HG03575 (cell line): ENCODE results near the gene UCKL1.
"Not testable (repeated sequence)": the region's sequence is repeated elsewhere in the genome, so short reads cannot be mapped to it uniquely, and the experiment has no call there.

Experiments used
- ATAC-seq: cut with Tn5 transposase; IDR thresholded peaks from one replicate; pipeline ENCODE4 v1.9.1; 2021; ENCODE audit not compliant: unreplicated experiment, insufficient number of reproducible peaks, low FRiP score; ENCODE audit errors: extremely low read depth

Gene UCKL1

DNA sequence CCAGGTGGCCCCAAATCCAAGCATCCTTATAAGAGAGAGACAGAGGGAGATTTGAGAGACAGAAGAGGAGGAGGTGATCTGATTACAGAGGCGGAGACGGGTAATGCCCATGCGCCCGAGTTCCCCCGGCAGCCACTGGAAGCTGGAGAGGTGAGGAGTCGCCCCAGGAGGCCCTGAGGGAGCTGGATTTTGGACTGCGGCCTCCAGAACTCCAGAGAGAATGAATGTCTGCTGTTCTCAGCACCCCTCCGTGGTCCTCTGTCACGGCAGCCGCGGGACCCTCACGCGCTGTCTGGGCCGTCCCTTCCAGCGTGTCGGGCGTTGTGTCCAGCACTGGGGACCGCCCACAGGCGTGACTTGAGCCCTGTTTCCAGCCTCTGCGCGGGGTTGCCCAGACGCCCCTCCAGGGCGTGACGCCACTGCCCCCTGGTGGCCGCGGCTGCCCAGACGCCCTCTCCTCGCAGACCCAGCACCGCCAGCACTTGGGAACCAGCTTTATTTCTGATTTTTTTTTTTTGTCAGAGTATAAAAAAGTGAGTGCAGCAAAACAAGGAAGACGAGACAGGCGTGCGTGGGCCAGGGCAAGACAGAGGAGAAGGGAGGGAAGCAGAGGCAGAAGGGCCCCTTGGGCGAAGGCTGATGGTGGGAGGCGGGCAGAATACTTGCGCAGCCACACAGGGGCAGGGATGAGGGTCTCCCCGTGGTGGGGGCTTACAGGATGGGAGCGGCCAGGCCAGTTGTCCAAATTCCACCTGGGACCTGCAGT lies 17.6 kb upstream of the UCKL1 start:
- no peak for ATAC-seq

DNA sequence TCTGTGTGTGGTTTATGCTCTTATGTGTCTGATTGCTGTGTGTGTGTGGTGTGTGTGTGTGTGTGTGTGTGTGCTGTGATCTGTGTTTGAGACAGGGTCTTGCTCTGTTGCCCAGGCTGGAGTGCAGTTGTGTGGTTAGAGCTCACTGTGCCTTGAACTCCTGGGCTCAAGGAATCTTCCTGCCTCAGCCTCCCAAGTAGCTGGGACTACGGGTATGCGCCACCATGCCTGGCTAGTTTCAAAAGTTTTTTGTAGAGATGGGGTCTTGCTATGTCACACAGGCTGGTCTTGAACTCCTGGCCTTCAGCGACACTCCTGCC lies 16.9 kb upstream of the UCKL1 start:
- ATAC-seq = no peak

GRCh38 chr20:63972312-63973159 lies 16.3 kb upstream of the UCKL1 start:
- no peak for ATAC-seq

DNA sequence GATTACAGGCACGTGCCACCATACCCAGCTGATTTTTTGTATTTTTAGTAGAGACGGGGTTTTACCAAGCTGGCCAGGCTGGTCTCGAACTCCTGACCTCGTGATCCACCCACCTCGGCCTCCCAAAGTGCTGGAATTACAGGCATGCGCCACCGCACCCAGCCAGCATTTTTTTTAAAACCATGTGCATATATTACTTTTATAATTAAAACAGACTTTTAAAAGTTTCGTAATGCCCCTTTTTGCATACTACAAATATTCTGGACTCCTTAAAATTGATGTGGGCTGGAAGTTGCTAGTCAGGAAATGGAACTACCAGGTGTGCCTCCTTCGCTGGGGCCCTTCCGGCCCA lies 15.7 kb upstream of the UCKL1 start:
- not testable (repeated sequence) for ATAC-seq

DNA sequence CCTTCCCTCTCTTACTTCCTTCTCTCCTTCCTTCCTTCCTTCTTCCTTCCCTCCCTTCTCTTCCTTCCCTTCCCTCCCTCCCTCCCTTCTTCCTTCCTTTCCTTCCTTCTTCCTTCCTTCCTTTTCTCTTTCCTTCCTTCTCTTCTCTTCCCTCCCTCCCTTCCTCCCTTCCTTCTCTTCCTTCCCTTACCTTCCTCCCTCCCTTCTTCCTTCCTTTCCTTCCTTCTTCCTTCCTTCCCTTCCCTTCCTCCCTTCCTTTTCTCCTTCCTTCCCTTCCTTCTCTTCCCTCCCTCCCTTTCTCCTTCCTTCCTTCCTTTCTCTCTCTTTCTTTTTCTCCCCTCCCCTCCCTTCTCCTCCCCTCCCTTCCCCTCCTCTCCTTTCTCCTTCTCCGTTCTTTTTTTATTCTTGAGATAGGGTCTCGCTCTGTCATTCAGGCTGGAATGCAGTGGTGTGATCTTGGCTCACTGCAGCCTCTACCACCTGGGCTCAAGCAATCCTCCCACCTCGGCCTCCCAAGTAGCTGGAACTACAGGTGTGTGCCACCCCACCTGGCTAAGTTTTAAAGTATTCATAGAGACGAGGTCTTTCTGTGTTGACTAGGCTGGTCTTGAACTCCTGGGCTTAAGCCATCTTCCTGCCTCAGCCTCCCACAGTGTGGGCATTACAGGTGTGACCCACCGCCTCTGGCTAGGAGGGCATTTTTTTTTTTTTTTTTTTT lies 14.7 kb upstream of the UCKL1 start:
- ATAC-seq = no peak

DNA sequence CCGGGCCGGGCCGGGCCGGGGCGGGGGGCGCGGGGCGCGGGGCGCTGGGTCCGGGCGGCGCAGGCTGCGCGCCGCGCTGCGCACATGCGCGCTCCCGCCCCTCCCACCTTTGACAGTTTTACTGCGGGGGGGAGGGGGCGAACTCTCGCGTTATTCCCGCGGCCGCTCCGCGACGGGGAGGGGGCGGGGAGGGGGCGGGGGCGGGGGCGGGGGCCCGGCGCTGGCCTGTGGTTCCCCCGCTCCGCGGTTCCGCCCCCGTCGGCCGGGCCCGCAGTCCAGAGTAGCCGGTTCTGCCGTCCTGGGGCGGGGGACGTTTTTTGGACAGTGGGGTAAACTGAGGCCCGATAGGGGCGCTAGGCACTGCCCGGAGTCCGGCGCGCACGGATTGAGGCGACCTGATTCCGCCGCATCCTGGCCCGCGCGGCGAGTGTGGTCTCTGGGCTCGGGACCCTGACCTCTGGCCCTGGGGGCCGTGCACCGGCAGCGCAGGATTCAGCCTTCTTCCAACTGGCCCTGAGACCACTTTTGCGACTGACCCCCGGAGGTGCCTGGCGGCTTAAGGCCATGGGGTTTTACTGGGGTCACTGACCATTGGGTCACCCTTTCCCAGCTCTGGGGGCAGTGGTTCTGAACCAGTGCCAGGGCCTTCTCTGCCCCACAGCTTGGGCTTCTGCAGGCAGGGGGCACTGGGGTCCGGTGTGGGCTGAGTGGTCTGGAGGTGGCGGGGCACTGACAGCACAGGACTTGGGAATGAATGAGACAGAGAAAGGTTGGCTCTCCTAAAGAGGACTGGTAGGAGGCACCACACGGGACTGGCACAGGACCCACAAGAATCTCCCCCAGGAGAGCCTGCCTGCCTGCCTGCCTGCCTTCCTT lies 13.9 kb upstream of the UCKL1 start, which contains the start of gene ZNF512B:
ZNF512B (minus strand) TSS at position 93 of the 876 bp plus-strand sequence. CDS start 1,980 bp downstream, outside the sequence.
- no peak for ATAC-seq

GRCh38 chr20:63968928-63969760 lies 12.9 kb upstream of the UCKL1 start:
- no peak for ATAC-seq

GRCh38 chr20:63968136-63968927 lies 12.1 kb upstream of the UCKL1 start:
- ATAC-seq = no peak

- ATAC-seq = no peak
These were observed 11.3 kb upstream of the UCKL1 start for GRCh38 chr20:63967330-63968135.

DNA sequence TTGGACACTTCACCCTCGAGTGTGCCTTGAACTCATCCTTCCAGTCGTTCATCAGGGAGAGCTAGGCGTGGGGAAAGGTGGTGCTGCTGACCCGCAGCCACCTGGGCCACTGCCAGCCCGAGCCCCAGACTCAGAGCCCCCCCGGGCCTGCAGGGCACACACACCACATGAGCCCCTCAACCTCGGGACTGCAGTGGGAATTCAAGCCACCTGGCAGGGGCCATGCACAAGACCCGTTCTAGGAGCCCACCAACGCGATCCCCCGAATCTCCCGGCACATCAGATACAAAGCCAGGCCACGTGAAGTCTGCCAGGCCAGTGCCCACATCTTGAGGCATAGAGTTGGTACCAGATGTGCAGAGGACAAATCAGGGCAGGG lies 10.7 kb upstream of the UCKL1 start:
- no peak for ATAC-seq

DNA sequence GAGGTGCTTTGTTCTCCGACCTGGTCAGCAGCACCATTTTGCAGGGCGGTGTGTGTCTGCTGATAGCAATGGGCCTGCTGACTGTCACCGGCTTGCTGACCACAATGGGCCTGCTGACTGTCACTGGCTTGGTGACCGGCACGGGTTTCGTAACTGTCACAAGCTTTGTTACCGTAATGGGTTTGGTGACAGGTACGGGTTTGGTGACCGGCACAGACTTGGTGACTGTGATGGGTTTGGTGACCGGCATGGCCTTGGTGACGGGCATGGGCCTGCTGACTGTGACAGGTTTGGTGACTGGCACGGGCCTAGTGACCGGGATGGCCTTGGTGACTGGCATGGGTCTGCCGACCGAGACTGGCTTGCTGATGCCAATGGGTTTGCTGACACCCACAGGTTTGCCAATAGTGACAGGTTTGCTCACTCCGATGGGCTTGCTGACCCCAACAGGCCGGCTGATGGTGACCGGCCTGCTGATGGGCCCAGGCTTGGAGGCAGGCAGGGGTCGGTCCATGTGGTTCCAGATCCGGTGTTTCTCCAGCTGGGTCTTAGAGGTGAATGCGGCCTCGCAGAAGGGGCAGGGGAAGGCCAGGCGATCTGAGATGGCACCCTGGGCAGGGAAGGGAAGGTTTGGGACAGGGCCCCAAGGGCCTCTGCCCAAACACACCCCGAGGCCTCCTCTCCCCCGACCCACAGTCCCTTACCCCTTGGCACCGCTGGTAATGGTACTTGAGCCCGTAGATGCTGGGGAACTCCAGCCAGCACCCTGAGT lies 10.1 kb upstream of the UCKL1 start:
- ATAC-seq = no peak

DNA sequence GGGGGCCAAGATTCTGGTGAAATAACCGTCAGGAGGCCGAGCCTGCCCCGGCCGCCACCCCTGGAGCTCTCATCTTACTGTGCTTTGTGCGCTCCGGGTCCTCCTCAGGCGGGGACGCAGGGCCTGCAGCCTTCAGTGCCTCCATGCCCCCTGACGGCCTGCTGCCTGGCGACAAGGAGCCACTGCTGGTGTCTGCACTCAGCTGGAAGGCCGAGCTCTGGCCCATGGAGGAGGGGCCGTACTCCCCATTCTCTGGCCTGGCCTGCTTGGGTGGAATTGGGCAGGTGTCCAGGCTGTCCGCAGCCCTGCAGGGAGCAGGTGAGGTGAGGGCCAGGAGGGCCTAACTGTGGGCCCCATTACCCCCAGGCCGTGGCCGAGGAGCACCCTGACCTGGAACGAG lies 8.2 kb upstream of the UCKL1 start:
- no peak for ATAC-seq

GRCh38 chr20:63963784-63964301 lies 7.6 kb upstream of the UCKL1 start:
- no peak for ATAC-seq

- no peak for ATAC-seq
These were observed 7.1 kb upstream of the UCKL1 start for GRCh38 chr20:63963348-63963741.

GRCh38 chr20:63962426-63963347 lies 6.5 kb upstream of the UCKL1 start:
- ATAC-seq = no peak
